Hematopoietic multipotent progenitor cell treated with erythropoietin and hydrocortisone succinate and interleukin-3 and kit ligand, for 6 days (in vitro differentiated cells): ENCODE results near the gene PDS5A.
"Not testable (repeated sequence)": the region's sequence is repeated elsewhere in the genome, so short reads cannot be mapped to it uniquely, and the experiment has no call there.

ENCODE experiments used
- DNase-seq: peaks from one replicate; pipeline ENCODE4 v3.0.0-alpha.2; 2015

The PDS5A gene

GRCh38 chr4:39823191-39823590, 154.5 kb downstream of the PDS5A start:
- no peak for DNase-seq

GRCh38 chr4:39822662-39823061, 155.0 kb downstream of the PDS5A start:
- no peak for DNase-seq

GRCh38 chr4:39821951-39822350, 155.8 kb downstream of the PDS5A start:
- DNase-seq = no peak

GRCh38 chr4:39820186-39820585, 157.5 kb downstream of the PDS5A start:
- DNase-seq = peak; percentile 40

- DNase-seq = no peak
Measured at GRCh38 chr4:39818646-39819045, 159.1 kb downstream of the PDS5A start.

- no peak for DNase-seq
Measured at GRCh38 chr4:39814403-39815185, 163.1 kb downstream of the PDS5A start.

- DNase-seq = not testable (repeated sequence)
Measured at GRCh38 chr4:39813761-39814160, 163.9 kb downstream of the PDS5A start.

GRCh38 chr4:39813033-39813432, 164.7 kb downstream of the PDS5A start:
- not testable (repeated sequence) for DNase-seq

GRCh38 chr4:39812500-39812899, 165.2 kb downstream of the PDS5A start:
- no peak for DNase-seq

- peak; percentile 49 for DNase-seq
Measured at GRCh38 chr4:39808231-39808749, 169.4 kb downstream of the PDS5A start.

GRCh38 chr4:39802005-39802404, 175.7 kb downstream of the PDS5A start:
- DNase-seq = no peak

GRCh38 chr4:39792976-39793375, 184.7 kb downstream of the PDS5A start:
- DNase-seq = not testable (repeated sequence)

- peak; percentile 83 for DNase-seq
Measured at GRCh38 chr4:39792529-39792928, 185.2 kb downstream of the PDS5A start.

GRCh38 chr4:39792128-39792527, 185.6 kb downstream of the PDS5A start:
- DNase-seq = no peak

- no peak for DNase-seq
Measured at GRCh38 chr4:39786838-39787237, 190.9 kb downstream of the PDS5A start.

GRCh38 chr4:39785083-39785482, 192.6 kb downstream of the PDS5A start:
- peak; percentile 54 for DNase-seq

GRCh38 chr4:39781988-39782387, 195.7 kb downstream of the PDS5A start:
- not testable (repeated sequence) for DNase-seq
